GM13976 (cell line): Measurements from ENCODE around the gene SHROOM2.

ENCODE experiments used
- DNase-seq: peaks from one replicate; pipeline ENCODE4 v3.0.0; 2012; ENCODE audit warnings: low spot score
- CTCF ChIP-seq: IDR thresholded peaks from 2 replicates; pipeline ENCODE4 v1.5.1; 2012; ENCODE audit warnings: borderline replicate concordance, mild to moderate bottlenecking; ENCODE audit not compliant: insufficient read depth; ENCODE audit errors: extremely low read depth, missing control alignments, control extremely low read depth
- in situ Hi-C: fragments of 300-500 bp; cut with MboI; formaldehyde crosslinking; loops from one replicate; pipeline ENCODE4 v1.12.0; 2022; ENCODE audit warnings: low sequenced_read_pairs, mixed read lengths, inconsistent platforms; ENCODE audit not compliant: unreplicated experiment

Gene SHROOM2

GRCh38 chrX:9880870-9881269 lies 94.6 kb downstream of the SHROOM2 start:
- TF ChIP-seq CTCF: no peak
- in situ Hi-C loops: loop anchor here (10.0 kb wide), 1 partner anchor 104 kb away; no protein-coding TSS in a partner anchor

GRCh38 chrX:9882669-9883446 lies 96.6 kb downstream of the SHROOM2 start:
- no peak for DNase-seq
- in situ Hi-C loops: loop anchor here (10.0 kb wide), 1 partner anchor 102 kb away; no protein-coding TSS in a partner anchor
- TF ChIP-seq CTCF: no peak

More at GRCh38 chrX:9880870-9881269, 94.6 kb downstream of the SHROOM2 start:
- no peak for DNase-seq

- TF ChIP-seq CTCF: no peak
- no peak for DNase-seq
- in situ Hi-C loops: loop anchor here (10.0 kb wide), 1 partner anchor 101 kb away; no protein-coding TSS in a partner anchor
Observed at GRCh38 chrX:9884031-9884779, 98.0 kb downstream of the SHROOM2 start.

GRCh38 chrX:9885150-9885549 lies 98.9 kb downstream of the SHROOM2 start:
- peak; percentile 75 for TF ChIP-seq CTCF
- DNase-seq: peak; percentile 77
- in situ Hi-C loops: loop anchor here (10.0 kb wide), 1 partner anchor 100 kb away; no protein-coding TSS in a partner anchor

GRCh38 chrX:9887659-9888297 lies 101.5 kb downstream of the SHROOM2 start:
- in situ Hi-C loops: loop anchor here (10.0 kb wide), 1 partner anchor 97 kb away; no protein-coding TSS in a partner anchor
- no peak for TF ChIP-seq CTCF
- no peak for DNase-seq

GRCh38 chrX:9888953-9889470 lies 102.8 kb downstream of the SHROOM2 start:
- in situ Hi-C loops: loop anchor here (10.0 kb wide), 1 partner anchor 96 kb away; no protein-coding TSS in a partner anchor
- TF ChIP-seq CTCF: no peak
- DNase-seq: no peak
